ENCODE measurements around the gene CSNK1A1.
"Not testable (repeated sequence)": the region's sequence is repeated elsewhere in the genome, so short reads cannot be mapped to it uniquely, and the experiment has no call there.

CSNK1A1 gene

DNA sequence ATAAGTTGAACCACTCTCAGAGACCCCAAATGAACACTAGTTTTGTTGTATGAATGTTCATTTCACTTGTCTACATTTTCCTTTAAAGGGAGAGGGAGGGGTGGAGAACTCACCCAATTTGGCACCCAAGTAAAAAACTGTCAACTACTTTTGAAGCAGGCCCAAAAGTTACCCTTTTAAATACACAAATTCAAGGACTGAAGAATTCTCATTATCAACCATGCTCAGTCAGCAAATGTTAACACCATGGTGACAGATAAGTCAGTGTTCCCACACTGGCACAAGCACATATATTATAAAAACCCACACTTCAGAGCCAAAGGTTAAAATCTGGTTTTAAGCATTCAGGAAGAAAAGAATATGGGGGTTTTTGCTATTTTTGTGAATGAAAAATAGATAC, 31.6 kb downstream of the CSNK1A1 start:
- TF ChIP-seq FOXK2 (IDR thresholded peaks at IDR 0.05) (no peak), FOXM1 (IDR thresholded peaks at IDR 0.05; ENCODE audit: borderline replicate concordance) (no peak), ARNT (IDR thresholded peaks at IDR 0.05) (no peak), LEF1 (IDR thresholded peaks at IDR 0.05; ENCODE audit: borderline replicate concordance) (no peak), ELF4 (IDR thresholded peaks at IDR 0.05) (no peak)
- CTCF ChIA-PET: interaction anchor here (0.8 kb wide), 1 partner anchor 8 kb away, joined by 6 read pairs; no protein-coding TSS in a partner anchor
- POLR2A ChIA-PET: no interaction called here
- DNase-seq (ENCODE audit: extremely low spot score): no peak

GRCh38 chr5:149518620-149519019, 32.6 kb downstream of the CSNK1A1 start:
- POLR2A ChIA-PET: interaction anchor here (0.7 kb wide), 1 partner anchor 73 kb away, joined by 3 read pairs; no protein-coding TSS in a partner anchor
- DNase-seq (ENCODE audit: extremely low spot score): no peak
- CTCF ChIA-PET: interaction anchor here (0.7 to 1.4 kb wide), 4 partner anchors 9 to 137 kb away, joined by 3 to 6 read pairs (median 3); no protein-coding TSS in a partner anchor
- TF ChIP-seq FOXK2 (IDR thresholded peaks at IDR 0.05) (no peak), ARNT (IDR thresholded peaks at IDR 0.05) (no peak), PKNOX1 (IDR thresholded peaks at IDR 0.05) (no peak), CTBP1 (IDR thresholded peaks at IDR 0.05; ENCODE audit: borderline replicate concordance) (no peak), ZNF384 (IDR thresholded peaks at IDR 0.05) (no peak), FOXM1 (IDR thresholded peaks at IDR 0.05; ENCODE audit: borderline replicate concordance) (no peak), ELF4 (IDR thresholded peaks at IDR 0.05) (no peak), LEF1 (IDR thresholded peaks at IDR 0.05; ENCODE audit: borderline replicate concordance) (no peak), FOXA1 (IDR thresholded peaks at IDR 0.05) (no peak), L3MBTL2 (conservative IDR thresholded peaks at IDR 0.05) (no peak), SP1 (IDR thresholded peaks at IDR 0.05) (no peak), NFRKB (IDR thresholded peaks at IDR 0.05) (no peak), BHLHE40 (IDR thresholded peaks at IDR 0.05; ENCODE audit: borderline replicate concordance) (no peak)

DNA sequence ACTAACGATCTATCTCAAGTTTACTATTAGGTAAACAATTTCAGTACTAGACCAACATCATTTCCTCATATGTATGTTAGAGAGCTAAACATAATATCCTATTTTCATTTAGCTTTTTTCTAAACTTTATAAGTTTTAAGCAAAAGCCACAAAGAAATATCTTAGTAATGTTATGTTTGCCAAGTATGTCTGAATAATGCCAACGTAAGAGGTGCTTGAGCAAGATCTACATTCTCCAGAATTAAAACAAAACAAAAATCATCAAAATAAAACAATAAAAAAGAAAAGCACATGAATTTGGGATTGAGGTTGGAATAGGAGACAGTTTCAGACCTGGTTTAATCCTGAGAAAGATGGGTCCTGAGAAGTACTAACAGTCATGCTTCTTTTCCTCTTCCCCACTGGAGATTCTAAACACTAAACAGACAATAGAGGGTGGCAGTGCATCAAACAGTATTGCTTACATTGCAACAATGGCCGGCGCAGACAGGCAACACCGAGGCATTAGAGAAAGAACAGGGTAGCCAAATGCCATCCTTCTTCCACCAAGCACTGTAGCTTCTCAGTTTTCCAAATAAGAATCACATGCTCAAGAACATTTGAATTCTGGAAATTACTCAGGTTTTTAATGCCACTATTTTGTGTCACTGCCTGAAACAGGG, 33.6 kb downstream of the CSNK1A1 start:
- ChIA-PET POLR2A (no interaction called here), CTCF (interaction anchor here (0.6 to 1.4 kb wide), 2 partner anchors 55 to 136 kb away, joined by 3 read pairs; no protein-coding TSS in a partner anchor)
- TF ChIP-seq NFRKB (IDR thresholded peaks at IDR 0.05) (no peak), FOXK2 (IDR thresholded peaks at IDR 0.05) (no peak)
- DNase-seq (ENCODE audit: extremely low spot score): no peak

DNA sequence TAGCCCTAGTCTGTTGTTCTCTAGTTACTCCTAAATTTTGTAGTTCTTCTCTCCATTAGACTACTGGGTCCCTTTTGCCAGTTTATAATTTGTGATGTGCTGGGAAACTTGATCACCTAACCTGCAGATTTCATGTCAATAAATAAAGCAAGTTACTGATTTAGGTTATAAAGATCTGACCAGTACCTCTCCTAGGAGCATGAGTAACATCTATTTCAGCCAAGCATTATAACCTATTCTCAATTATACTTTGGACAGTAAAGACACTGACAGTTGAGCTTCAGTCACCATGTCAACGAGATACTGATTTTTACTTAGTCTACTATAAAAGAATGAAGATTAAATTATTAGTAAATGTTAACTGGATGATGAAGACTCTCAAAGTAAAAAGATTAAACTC, 36.7 kb downstream of the CSNK1A1 start:
- no peak for DNase-seq (ENCODE audit: extremely low spot score)
- ChIA-PET POLR2A (no interaction called here), CTCF (no interaction called here)
- TF ChIP-seq ARNT (IDR thresholded peaks at IDR 0.05) (no peak), HDGF (IDR thresholded peaks at IDR 0.05; ENCODE audit: borderline replicate concordance) (no peak), ZNF384 (IDR thresholded peaks at IDR 0.05) (no peak), FOXA1 (IDR thresholded peaks at IDR 0.05) (no peak), FOXM1 (IDR thresholded peaks at IDR 0.05; ENCODE audit: borderline replicate concordance) (no peak), SUZ12 (IDR thresholded peaks at IDR 0.05) (no peak), ELF4 (IDR thresholded peaks at IDR 0.05) (no peak), FOXK2 (IDR thresholded peaks at IDR 0.05) (no peak), BHLHE40 (IDR thresholded peaks at IDR 0.05; ENCODE audit: borderline replicate concordance) (no peak), SP1 (IDR thresholded peaks at IDR 0.05) (no peak), TARDBP (IDR thresholded peaks at IDR 0.05) (no peak), CTBP1 (IDR thresholded peaks at IDR 0.05; ENCODE audit: borderline replicate concordance) (no peak), PKNOX1 (IDR thresholded peaks at IDR 0.05) (no peak), L3MBTL2 (conservative IDR thresholded peaks at IDR 0.05) (no peak), NFRKB (IDR thresholded peaks at IDR 0.05) (no peak), LEF1 (IDR thresholded peaks at IDR 0.05; ENCODE audit: borderline replicate concordance) (no peak)

DNA sequence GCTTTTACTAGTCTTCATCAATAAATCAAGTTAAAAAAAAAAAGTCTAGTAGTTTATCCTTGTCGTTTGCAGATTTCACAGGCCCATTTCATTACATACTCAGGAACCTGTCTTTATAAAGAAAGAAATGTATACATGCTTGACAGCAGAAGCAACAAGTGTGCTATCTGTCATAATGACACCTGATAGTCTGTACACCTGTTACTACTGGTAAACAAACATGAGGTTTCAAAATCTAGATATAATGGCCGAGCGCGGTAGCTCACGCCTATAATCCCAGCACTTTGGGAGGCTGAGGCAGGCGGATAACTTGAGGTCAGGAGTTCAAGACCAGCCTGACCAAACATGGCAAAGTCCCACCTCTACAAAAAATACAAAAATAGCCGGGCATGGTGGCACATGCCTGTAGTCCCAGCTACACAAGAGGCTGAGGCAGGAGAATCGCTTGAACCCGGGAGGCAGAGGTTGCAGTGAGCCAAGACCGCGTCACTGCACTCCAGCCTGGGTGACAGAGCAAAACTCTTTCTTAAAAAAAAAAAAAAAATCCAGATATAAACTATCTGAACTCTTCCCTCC, 37.8 kb downstream of the CSNK1A1 start:
- POLR2A ChIA-PET; CTCF ChIA-PET; DNase-seq (ENCODE audit: extremely low spot score): not testable (repeated sequence)

DNA sequence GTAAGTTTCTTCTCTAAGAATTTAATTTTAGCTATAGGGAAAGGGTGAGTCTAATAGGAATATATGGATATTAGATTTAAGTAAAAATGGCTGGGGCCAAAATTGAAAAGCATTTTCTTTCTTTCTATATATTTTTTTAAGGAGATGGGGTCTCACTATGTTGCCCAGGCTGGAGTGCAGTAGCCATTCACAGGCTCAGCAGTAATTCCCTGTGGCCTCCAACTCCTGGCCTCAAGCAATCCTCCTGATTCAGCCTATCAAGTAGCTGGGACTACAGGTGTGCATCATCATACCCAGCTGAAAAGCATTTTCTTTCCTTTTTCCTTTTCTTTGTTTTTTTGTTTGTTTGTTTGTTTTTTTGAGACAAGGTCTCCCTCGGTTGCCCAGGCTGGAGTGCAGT, 41.1 kb downstream of the CSNK1A1 start:
- ChIA-PET CTCF (interaction anchor here (0.7 to 1.0 kb wide), 2 partner anchors 15 to 42 kb away, joined by 3 to 6 read pairs; partner anchors contain the start of gene CSNK1A1), POLR2A (no interaction called here)
- DNase-seq (ENCODE audit: extremely low spot score): no peak
- TF ChIP-seq ELF4 (IDR thresholded peaks at IDR 0.05): no peak
- TF ChIP-seq CTBP1 (IDR thresholded peaks at IDR 0.05; ENCODE audit: borderline replicate concordance): no peak
- no peak for TF ChIP-seq TARDBP (IDR thresholded peaks at IDR 0.05)
- TF ChIP-seq ZNF384 (IDR thresholded peaks at IDR 0.05): no peak
- no peak for TF ChIP-seq BHLHE40 (IDR thresholded peaks at IDR 0.05; ENCODE audit: borderline replicate concordance)

GRCh38 chr5:149504677-149505076, 46.6 kb downstream of the CSNK1A1 start:
- no peak for DNase-seq (ENCODE audit: extremely low spot score)
- no peak for TF ChIP-seq L3MBTL2 (conservative IDR thresholded peaks at IDR 0.05)
- TF ChIP-seq BHLHE40 (IDR thresholded peaks at IDR 0.05; ENCODE audit: borderline replicate concordance): no peak
- no peak for TF ChIP-seq TARDBP (IDR thresholded peaks at IDR 0.05)
- no peak for TF ChIP-seq ELF4 (IDR thresholded peaks at IDR 0.05)
- no peak for TF ChIP-seq ARNT (IDR thresholded peaks at IDR 0.05)
- no peak for TF ChIP-seq SP1 (IDR thresholded peaks at IDR 0.05)
- TF ChIP-seq FOXA1 (IDR thresholded peaks at IDR 0.05): no peak
- no peak for TF ChIP-seq SUZ12 (IDR thresholded peaks at IDR 0.05)
- TF ChIP-seq ZNF384 (IDR thresholded peaks at IDR 0.05): no peak
- TF ChIP-seq NFRKB (IDR thresholded peaks at IDR 0.05): no peak
- TF ChIP-seq FOXK2 (IDR thresholded peaks at IDR 0.05): no peak
- POLR2A ChIA-PET: no interaction called here
- CTCF ChIA-PET: no interaction called here

Measured in HEK293T (cell line).